ENCODE results near the gene SYCN.

GRCh38 chr19:39160889-39161672 is 43.0 kb downstream of the SYCN start:
- TF ChIP-seq STAT6 (CRISPR knock-in tag; IDR thresholded peaks at IDR 0.05; ENCODE audit: borderline replicate concordance), result no peak
- TF ChIP-seq SNAPC4 (CRISPR knock-in tag; IDR thresholded peaks at IDR 0.05), result no peak
